Measurements from ENCODE around the gene OST4.
A peak's percentile ranks its signal among the peaks of the same experiment; 100 is the strongest.

OST4 gene

DNA sequence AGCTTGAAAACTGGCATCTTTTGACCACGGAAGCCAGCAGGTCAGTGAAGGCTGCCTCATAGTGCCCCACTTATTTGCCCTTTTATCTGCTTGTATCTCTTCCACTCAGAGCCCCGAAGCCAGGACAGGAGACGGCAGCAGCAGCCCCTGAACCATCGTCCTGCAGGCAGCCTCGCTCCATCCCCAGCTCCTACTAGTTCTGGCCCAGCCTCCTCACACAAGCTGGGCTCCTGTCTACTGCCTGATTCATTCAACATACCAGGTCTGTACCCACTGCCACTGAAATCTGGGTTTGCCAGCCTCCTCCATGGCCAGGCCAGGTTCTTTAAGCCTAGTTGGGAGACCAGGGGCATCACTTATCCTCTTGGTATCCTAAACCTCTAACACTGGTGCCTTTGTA is 4.1 kb downstream of the OST4 start:
- DNase-seq (ENCODE audit: low spot score in 2 of 2): no peak
- no peak overlapping the region for H3K4me3 ChIP-seq
- in situ Hi-C loops (cut with MboI; ENCODE audit: low sequenced_read_pairs): no loop called here
- peaks cover 52% of the 10 kb centered on the region for H3K36me3 ChIP-seq (replicated peaks)
- no peaks in the 10 kb centered on the region for H3K27me3 ChIP-seq (ENCODE audit: low read depth)
- H3K4me1 ChIP-seq: peaks cover 8% of the 10 kb centered on the region
- H3K9me3 ChIP-seq: no peaks in the 10 kb centered on the region

DNA sequence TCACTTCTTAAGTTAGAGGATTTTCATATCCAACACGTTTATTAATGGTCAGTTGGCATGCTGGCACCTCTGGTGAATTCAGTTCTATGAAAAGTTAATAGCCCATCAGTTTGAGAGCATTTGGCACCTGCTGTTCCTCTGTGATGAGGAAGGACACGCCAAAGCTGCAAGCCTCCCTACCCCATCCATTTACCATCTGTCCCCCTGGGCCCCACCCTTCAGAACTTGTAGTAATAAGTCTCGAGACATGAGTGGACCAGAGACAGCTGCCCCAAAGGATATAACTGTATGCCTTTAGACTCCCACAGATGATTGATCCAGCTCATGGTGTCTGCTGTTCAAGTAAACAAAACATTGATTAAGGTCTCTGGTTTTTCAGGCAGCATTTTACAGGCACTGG is 6.3 kb downstream of the OST4 start:
- no peaks in the 10 kb centered on the region for H3K4me1 ChIP-seq
- no peaks in the 10 kb centered on the region for H3K9me3 ChIP-seq
- H3K4me3 ChIP-seq: no peak overlapping the region
- no peaks in the 10 kb centered on the region for H3K27me3 ChIP-seq (ENCODE audit: low read depth)
- DNase-seq (ENCODE audit: low spot score in 2 of 2): no peak
- in situ Hi-C loops (cut with MboI; ENCODE audit: low sequenced_read_pairs): no loop called here
- peaks cover 49% of the 10 kb centered on the region for H3K36me3 ChIP-seq (replicated peaks)

DNA sequence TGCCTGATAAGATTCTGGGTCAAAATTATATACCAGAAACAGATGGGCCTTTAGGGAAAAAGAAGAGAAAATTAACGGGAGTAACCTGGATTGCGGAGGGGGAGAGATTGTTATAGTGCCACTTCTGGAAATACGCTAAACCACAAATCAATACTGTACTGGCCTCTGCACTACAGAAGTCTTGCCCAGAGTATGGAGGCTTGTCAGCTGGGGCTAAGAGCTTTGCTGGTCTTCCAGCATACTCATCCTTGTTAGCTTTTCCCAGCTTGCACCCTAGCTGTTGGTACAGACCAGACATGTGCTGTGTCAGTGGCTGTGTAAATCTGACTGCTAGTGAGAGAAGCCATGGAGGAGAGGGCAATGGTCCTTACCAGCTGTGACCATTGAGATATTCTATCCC is 11.1 kb downstream of the OST4 start:
- H3K36me3 ChIP-seq (replicated peaks): peaks cover 56% of the 10 kb centered on the region
- in situ Hi-C loops (cut with MboI; ENCODE audit: low sequenced_read_pairs): no loop called here
- no peak for DNase-seq (ENCODE audit: low spot score in 2 of 2)
- no peaks in the 10 kb centered on the region for H3K27me3 ChIP-seq (ENCODE audit: low read depth)
- H3K4me3 ChIP-seq: no peak overlapping the region
- H3K4me1 ChIP-seq: no peaks in the 10 kb centered on the region
- H3K9me3 ChIP-seq: no peaks in the 10 kb centered on the region

DNA sequence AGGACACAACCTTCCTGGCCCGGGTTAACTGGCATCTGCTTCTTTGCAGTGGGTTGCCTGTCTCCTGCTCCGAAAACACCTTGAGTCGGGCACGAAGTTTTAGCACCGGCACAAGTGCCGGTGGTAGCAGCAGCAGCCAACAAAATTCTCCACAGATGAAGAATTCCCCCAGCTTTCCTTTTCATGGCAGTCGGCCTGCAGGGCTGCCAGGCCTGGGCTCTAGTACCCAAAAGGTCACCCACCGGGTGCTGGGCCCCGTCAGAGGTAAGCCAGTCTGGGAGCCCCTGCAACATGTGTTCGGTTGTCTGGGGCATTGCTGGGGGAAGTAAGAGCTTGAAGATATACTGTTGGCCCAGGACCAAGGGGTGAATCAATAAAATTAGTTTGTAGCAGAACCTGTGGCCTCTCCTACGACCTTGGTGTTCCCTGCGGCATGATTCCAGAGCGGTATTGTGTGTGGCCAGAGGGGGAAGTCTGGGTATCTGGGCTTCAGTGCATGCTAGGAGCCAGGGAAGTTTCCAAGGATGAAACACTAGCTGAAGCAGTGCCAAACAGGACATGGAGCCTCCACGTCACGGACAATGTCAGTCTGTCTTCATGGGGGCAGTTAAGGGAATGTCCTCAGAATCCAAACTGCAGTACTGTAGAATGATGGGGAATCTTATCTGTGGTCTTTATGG is 12.2 kb downstream of the OST4 start:
- H3K9me3 ChIP-seq: no peaks in the 10 kb centered on the region
- in situ Hi-C loops (cut with MboI; ENCODE audit: low sequenced_read_pairs): no loop called here
- H3K36me3 ChIP-seq (replicated peaks): peaks cover 64% of the 10 kb centered on the region
- no peaks in the 10 kb centered on the region for H3K4me1 ChIP-seq
- H3K27me3 ChIP-seq (ENCODE audit: low read depth): no peaks in the 10 kb centered on the region
- H3K4me3 ChIP-seq: no peak overlapping the region
- DNase-seq (ENCODE audit: low spot score in 2 of 2): no peak

DNA sequence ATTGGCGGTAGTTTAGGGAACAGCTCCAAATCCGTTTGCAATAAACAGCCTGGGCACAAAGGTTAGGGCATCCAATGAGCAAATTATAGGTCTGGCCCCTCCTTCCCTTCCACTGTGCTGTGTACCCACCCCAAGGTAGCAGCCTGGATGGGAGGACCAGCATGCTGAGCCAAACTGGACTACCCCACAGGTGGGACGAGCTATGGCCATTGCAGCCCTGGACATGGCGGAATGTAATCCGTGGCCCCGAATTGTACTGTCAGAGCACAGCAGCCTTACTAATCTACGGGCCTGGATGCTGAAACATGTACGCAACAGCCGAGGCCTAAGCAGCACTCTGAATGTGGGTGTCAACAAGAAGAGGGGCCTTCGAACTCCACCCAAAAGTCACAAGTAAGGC is 13.2 kb downstream of the OST4 start:
- Histone ChIP-seq H3K4me1 (no peaks in the 10 kb centered on the region), H3K36me3 (replicated peaks) (peaks cover 64% of the 10 kb centered on the region)

DNA sequence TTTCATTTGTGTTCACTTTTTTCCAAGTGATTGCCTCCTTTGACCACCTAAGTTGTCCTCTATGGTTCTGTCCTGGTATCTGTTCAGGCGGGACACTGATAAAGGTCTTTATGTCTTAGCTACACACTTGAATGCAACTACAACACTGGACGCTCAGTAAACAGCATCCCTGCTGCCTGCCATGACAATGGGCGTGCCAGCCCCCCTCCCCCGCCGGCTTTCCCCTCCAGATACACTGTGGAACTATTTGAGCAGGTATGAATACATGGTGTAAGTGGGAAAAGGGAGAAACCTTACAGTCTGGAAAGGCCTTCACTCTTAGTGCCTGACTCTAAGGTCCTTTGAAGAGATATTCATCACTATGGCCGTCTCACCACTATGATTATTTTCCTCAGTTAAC is 14.3 kb downstream of the OST4 start:
- no peaks in the 10 kb centered on the region for H3K4me1 ChIP-seq
- no peak overlapping the region for H3K4me3 ChIP-seq
- in situ Hi-C loops (cut with MboI; ENCODE audit: low sequenced_read_pairs): no loop called here
- DNase-seq (ENCODE audit: low spot score in 2 of 2): no peak
- no peaks in the 10 kb centered on the region for H3K9me3 ChIP-seq
- peaks cover 57% of the 10 kb centered on the region for H3K36me3 ChIP-seq (replicated peaks)
- H3K27me3 ChIP-seq (ENCODE audit: low read depth): no peaks in the 10 kb centered on the region

More for the DNA sequence above, 13.2 kb downstream of the OST4 start:
- H3K9me3 ChIP-seq: no peaks in the 10 kb centered on the region
- H3K4me3 ChIP-seq: no peak overlapping the region
- in situ Hi-C loops (cut with MboI; ENCODE audit: low sequenced_read_pairs): no loop called here
- H3K27me3 ChIP-seq (ENCODE audit: low read depth): no peaks in the 10 kb centered on the region
- no peak for DNase-seq (ENCODE audit: low spot score in 2 of 2)

DNA sequence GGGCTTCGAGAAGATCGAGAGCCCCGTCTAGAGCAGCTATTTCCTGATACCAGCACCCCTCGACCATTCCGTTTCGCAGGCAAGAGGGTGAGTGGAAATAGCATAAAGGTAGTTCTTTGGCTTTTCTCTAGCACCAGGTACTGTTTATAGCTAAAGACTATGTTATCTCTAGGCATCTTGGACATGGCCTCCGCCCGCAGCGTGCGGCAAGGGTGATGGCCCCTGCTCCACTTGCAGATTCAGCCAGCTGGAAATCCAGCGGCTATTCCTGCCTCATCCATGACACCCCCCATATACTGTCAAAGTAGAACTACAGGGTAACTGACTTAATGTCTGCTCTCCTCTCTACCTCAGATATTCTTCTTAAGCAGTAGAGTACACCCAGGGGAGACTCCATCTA is 16.7 kb downstream of the OST4 start:
- in situ Hi-C loops (cut with MboI; ENCODE audit: low sequenced_read_pairs): no loop called here
- no peaks in the 10 kb centered on the region for H3K27me3 ChIP-seq (ENCODE audit: low read depth)
- H3K9me3 ChIP-seq: no peaks in the 10 kb centered on the region
- H3K36me3 ChIP-seq (replicated peaks): peaks cover 48% of the 10 kb centered on the region
- H3K4me1 ChIP-seq: peaks cover under 1% of the 10 kb centered on the region; the same call in 1 of the 2 replicates
- no peak for DNase-seq (ENCODE audit: low spot score in 2 of 2)
- no peak overlapping the region for H3K4me3 ChIP-seq

DNA sequence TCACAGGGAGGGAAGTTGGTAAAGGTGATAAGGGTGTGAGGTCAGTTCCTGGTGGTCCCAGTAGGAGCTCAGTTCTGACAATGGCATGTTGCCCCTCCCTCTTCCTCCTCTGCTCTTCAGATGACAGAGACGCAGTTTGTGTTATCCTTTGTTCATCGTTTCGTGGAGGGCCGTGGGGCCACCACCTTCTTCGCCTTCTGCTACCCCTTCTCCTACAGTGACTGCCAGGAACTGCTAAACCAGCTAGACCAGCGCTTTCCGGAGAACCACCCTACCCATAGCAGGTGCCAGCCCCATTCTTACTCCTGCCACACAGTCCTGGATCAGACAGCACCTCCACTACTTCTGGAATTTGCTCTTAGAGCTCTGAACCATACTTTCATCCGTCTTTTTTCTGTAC is 17.7 kb downstream of the OST4 start:
- H3K36me3 ChIP-seq (replicated peaks): peaks cover 41% of the 10 kb centered on the region

DNA sequence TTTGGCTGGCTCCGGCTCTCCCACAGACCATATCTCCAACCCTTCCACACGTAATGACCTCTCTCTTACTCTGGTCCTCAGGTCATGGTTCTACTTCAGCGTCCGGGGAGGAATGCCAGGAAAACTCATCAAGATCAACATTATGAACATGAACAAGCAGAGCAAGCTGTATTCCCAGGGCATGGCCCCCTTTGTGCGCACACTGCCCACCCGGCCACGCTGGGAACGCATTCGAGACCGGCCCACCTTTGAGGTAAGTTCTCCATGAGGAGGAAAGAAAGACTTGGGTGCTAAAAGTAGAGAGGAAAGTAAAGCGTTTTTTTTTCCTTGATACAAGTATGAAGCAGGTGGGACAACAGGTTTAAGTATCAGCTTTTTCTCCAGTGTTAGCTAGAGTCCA is 18.1 kb downstream of the OST4 start:
- Histone ChIP-seq H3K36me3 (replicated peaks) (peaks cover 37% of the 10 kb centered on the region), H3K4me3 (no peak overlapping the region), H3K4me1 (peaks cover 7% of the 10 kb centered on the region; the same call in 1 of the 2 replicates), H3K27me3 (ENCODE audit: low read depth) (no peaks in the 10 kb centered on the region), H3K9me3 (peaks cover 2% of the 10 kb centered on the region; the same call in 1 of the 2 replicates)
- in situ Hi-C loops (cut with MboI; ENCODE audit: low sequenced_read_pairs): no loop called here
- DNase-seq (ENCODE audit: low spot score in 2 of 2): no peak

More for the DNA sequence above, 17.7 kb downstream of the OST4 start:
- no peak for DNase-seq (ENCODE audit: low spot score in 2 of 2)
- Histone ChIP-seq H3K27me3 (ENCODE audit: low read depth) (no peaks in the 10 kb centered on the region), H3K4me1 (peaks cover 7% of the 10 kb centered on the region; the same call in 1 of the 2 replicates), H3K9me3 (no peaks in the 10 kb centered on the region), H3K4me3 (no peak overlapping the region)
- in situ Hi-C loops (cut with MboI; ENCODE audit: low sequenced_read_pairs): no loop called here

DNA sequence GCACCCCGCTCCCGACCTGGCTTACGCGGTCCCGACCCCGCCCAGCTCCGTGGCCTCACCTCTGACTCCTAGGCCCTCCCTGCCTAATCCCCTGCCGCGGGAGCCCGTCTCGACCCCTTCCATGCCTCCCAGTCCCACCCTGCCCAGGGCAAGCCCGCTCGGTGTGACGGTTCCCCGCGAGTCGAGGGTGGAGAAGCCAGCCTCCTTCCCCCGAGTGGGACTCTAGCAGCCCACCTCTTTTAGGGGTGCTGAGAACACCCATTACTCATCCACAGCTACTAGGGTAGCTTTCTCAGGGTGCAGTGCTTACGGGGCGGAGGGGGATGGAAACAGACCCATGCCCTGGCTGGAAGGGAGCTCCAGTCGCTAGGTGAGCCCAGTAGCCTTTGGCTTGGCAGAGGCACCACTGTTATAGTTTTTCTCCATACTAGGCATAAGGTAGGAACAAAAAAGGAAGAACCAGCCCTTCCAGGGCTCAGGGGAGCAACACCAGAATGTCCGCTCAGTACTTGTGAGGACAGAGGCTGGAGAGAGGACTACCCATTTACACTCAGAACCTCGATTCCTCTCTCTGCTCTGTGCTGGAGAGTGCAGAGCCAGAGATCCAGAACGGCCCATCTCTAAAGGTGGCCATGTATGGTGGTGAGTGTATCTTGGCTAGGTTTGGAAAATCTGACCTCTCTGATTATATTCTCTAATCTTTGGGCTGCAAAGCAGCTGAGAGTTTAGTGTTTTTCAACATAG is 19.4 kb downstream of the OST4 start:
- H3K4me1 ChIP-seq: peaks cover 7% of the 10 kb centered on the region; the same call in 1 of the 2 replicates
- H3K9me3 ChIP-seq: peaks cover 4% of the 10 kb centered on the region; the same call in 1 of the 2 replicates
- no peak for DNase-seq (ENCODE audit: low spot score in 2 of 2)
- peaks cover 26% of the 10 kb centered on the region for H3K36me3 ChIP-seq (replicated peaks)
- H3K4me3 ChIP-seq: peak overlapping the region; percentile 53
- no peaks in the 10 kb centered on the region for H3K27me3 ChIP-seq (ENCODE audit: low read depth)
- in situ Hi-C loops (cut with MboI; ENCODE audit: low sequenced_read_pairs): no loop called here

DNA sequence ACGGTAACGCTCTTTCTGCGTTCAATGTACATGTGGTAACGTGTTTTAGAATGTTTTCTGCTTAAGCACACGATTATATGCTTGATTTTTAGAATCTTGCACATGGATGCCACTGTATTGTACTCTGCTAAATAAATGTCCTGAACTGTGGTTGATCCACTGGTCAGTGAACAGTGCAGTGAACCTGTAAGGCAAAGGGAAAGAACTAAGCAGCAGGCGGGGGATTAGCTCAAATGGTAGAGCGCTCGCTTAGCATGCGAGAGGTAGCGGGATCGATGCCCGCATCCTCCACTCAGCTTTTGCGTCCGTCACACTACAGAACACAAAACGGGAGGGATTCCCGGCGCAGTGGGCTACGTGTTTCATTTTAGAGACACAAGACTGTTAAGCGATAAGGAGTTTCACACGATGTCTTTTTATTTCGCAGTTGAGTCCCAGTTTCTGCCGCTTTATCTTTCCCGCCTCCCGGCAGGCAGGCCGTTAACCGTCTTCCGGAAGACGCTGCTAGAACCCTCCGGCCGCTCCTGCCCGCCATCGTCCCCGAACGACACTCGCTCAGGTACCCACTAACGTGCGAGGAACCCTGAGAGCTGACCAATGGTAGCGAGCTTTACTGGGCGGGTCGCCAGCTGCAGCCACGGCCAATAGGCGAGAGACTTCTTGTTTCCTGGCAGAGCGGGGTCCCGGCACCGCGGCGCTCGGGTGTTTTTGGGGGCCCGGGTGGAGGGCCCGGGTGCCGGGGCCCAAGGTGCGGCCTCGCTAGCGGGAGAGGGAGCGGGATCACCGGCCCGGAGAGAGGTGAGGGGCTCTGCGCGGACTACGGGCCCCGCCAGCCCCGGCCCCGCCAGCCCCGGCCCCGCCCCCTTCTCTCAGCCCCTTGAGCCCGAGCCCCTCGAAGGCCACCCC is 20.2 kb downstream of the OST4 start, which contains the start of gene AGBL5:
Gene AGBL5, plus strand, starts transcription at position 673 of the 906 bp plus-strand sequence. CDS start 1,291 bp downstream, outside the sequence.
- Histone ChIP-seq H3K4me1 (peaks cover 7% of the 10 kb centered on the region; the same call in 1 of the 2 replicates), H3K9me3 (peaks cover 4% of the 10 kb centered on the region; the same call in 1 of the 2 replicates), H3K4me3 (peak within 1 kb of the TSS; percentile 53), H3K36me3 (replicated peaks) (peaks cover 19% of the 10 kb centered on the region), H3K27me3 (ENCODE audit: low read depth) (no peaks in the 10 kb centered on the region)
- in situ Hi-C loops (cut with MboI; ENCODE audit: low sequenced_read_pairs): no loop called here
- DNase-seq (ENCODE audit: low spot score in 2 of 2): peak; percentile 78 to 96

DNA sequence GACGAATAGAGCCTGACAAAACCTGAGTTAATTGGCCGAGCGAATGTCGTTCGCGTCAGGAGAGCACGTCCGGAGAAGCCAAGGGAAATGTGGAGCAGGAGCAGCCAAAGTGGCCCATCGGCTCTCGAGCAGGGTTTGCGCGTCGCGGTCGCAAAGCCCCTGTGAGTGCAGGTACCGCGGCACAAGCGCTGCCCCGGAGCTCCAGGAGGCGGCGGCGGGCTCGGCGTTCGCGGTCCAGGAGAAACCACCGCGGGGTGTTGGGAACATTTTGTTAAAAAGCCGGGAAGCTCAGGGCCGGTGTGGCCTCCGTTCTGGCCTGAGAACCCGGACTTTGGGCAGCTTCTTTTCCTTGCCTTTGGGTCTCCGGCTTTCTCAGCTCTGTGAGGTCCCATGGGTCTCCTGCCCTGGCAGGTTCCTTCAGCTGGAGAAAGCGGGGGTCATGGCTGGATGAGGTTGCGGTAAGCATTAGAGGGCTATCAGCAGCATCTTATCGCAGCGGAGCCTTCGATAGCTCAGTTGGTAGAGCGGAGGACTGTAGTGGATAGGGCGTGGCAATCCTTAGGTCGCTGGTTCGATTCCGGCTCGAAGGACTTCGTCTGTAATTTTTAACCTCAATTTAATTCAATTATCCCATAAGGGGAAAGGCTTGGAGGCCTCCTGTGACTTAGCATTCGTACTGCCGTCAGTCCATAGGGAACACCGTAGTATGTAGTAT is 21.0 kb downstream of the OST4 start:
- DNase-seq (ENCODE audit: low spot score in 2 of 2): peak; percentile 91 to 96
- peaks cover 11% of the 10 kb centered on the region for H3K36me3 ChIP-seq (replicated peaks)
- H3K27me3 ChIP-seq (ENCODE audit: low read depth): no peaks in the 10 kb centered on the region
- in situ Hi-C loops (cut with MboI; ENCODE audit: low sequenced_read_pairs): no loop called here
- H3K9me3 ChIP-seq: peaks cover 4% of the 10 kb centered on the region; the same call in 1 of the 2 replicates
- H3K4me3 ChIP-seq: peak overlapping the region; percentile 53
- peaks cover 14% of the 10 kb centered on the region for H3K4me1 ChIP-seq

Measured in HAP-1 (cell line).